ENCODE data around the gene STXBP4.

GRCh38 chr17:55037828-55038227 lies 69.3 kb downstream of the STXBP4 start:
- TF ChIP-seq CTCF (IDR thresholded peaks at IDR 0.05) (no peak), POLR2AphosphoS5 (IDR thresholded peaks at IDR 0.05) (no peak)
